ENCODE measurements around the gene PCED1A.

Gene PCED1A

GRCh38 chr20:2826655-2827054 is 13.8 kb downstream of the PCED1A start:
- no CpG with 5 or more reads among the region's 4 CpGs for WGBS (ENCODE audit: extremely low coverage, insufficient coverage, insufficient read length)
- no peak overlapping the region for H3K23ac ChIP-seq (ENCODE audit: low read length)

GRCh38 chr20:2825761-2826160 is 14.7 kb downstream of the PCED1A start:
- peaks cover 5 to 7% of the 10 kb centered on the region in 2 experiments for H3K4me1 ChIP-seq (ENCODE audit: control insufficient read depth in 1 of 2, insufficient read depth in 2 of 2, low read length in 2 of 2)
- no peaks in the 10 kb centered on the region for H3K9me3 ChIP-seq (ENCODE audit: insufficient read depth, low read depth, low read length)
- no peaks in the 10 kb centered on the region for H3K79me2 ChIP-seq (ENCODE audit: control insufficient read depth, insufficient read depth, low read length, poor library complexity)
- no peak overlapping the region for H2AK5ac ChIP-seq (ENCODE audit: low read length)
- H3K36me3 ChIP-seq (ENCODE audit: control insufficient read depth in 1 of 2, insufficient read depth in 2 of 2, low read length in 2 of 2): no peaks in the 10 kb centered on the region
- no peak overlapping the region for H4K12ac ChIP-seq (ENCODE audit: low read depth, low read length)
- H2BK120ac ChIP-seq (ENCODE audit: insufficient read depth, low read length, poor library complexity): no peak overlapping the region
- no peak overlapping the region for H4K8ac ChIP-seq (ENCODE audit: low read depth, low read length)
- no peak overlapping the region for H3K27ac ChIP-seq (ENCODE audit: low read depth, low read length)
- no peak overlapping the region for H2BK5ac ChIP-seq (ENCODE audit: low read depth, low read length, poor library complexity)
- no peak for DNase-seq
- H3K4me2 ChIP-seq (ENCODE audit: low read length): no peak overlapping the region
- H2AFZ ChIP-seq (ENCODE audit: insufficient read depth, low read length, poor library complexity): no peak overlapping the region
- H2BK12ac ChIP-seq (ENCODE audit: low read length): no peak overlapping the region
- WGBS (ENCODE audit: extremely low coverage, insufficient coverage, insufficient read length): no CpG with 5 or more reads among the region's 2 CpGs
- H3K27me3 ChIP-seq (ENCODE audit: insufficient read depth, low read length): no peaks in the 10 kb centered on the region
- H3K18ac ChIP-seq (ENCODE audit: low read length): no peak overlapping the region
- H3K14ac ChIP-seq (ENCODE audit: low read length): no peak overlapping the region
- no peak overlapping the region for H3K4ac ChIP-seq (ENCODE audit: low read depth, low read length)
- no peak overlapping the region for H3K4me3 ChIP-seq (ENCODE audit: low read depth, low read length)
- no peak overlapping the region for H3K9ac ChIP-seq (ENCODE audit: low read length)
- no peak overlapping the region for H4K91ac ChIP-seq (ENCODE audit: low read depth, low read length)
- H3K23ac ChIP-seq (ENCODE audit: low read length): no peak overlapping the region
- peaks cover 5% of the 10 kb centered on the region for H3K79me1 ChIP-seq (ENCODE audit: low read length)

More at GRCh38 chr20:2826655-2827054, 13.8 kb downstream of the PCED1A start:
- no peaks in the 10 kb centered on the region for H3K36me3 ChIP-seq (ENCODE audit: control insufficient read depth in 1 of 2, insufficient read depth in 2 of 2, low read length in 2 of 2)
- H3K14ac ChIP-seq (ENCODE audit: low read length): no peak overlapping the region
- H3K18ac ChIP-seq (ENCODE audit: low read length): no peak overlapping the region
- DNase-seq: no peak
- no peak overlapping the region for H2BK5ac ChIP-seq (ENCODE audit: low read depth, low read length, poor library complexity)
- H2AK5ac ChIP-seq (ENCODE audit: low read length): no peak overlapping the region
- no peaks in the 10 kb centered on the region for H3K79me1 ChIP-seq (ENCODE audit: low read length)
- H3K79me2 ChIP-seq (ENCODE audit: control insufficient read depth, insufficient read depth, low read length, poor library complexity): no peaks in the 10 kb centered on the region
- H2AFZ ChIP-seq (ENCODE audit: insufficient read depth, low read length, poor library complexity): no peak overlapping the region
- H4K91ac ChIP-seq (ENCODE audit: low read depth, low read length): no peak overlapping the region
- peaks cover 0 to 2% of the 10 kb centered on the region in 2 experiments for H3K4me1 ChIP-seq (ENCODE audit: control insufficient read depth in 1 of 2, insufficient read depth in 2 of 2, low read length in 2 of 2)
- no peak overlapping the region for H3K4ac ChIP-seq (ENCODE audit: low read depth, low read length)
- H3K27ac ChIP-seq (ENCODE audit: low read depth, low read length): no peak overlapping the region
- no peak overlapping the region for H4K12ac ChIP-seq (ENCODE audit: low read depth, low read length)
- H2BK120ac ChIP-seq (ENCODE audit: insufficient read depth, low read length, poor library complexity): no peak overlapping the region
- H3K9ac ChIP-seq (ENCODE audit: low read length): no peak overlapping the region
- H3K9me3 ChIP-seq (ENCODE audit: insufficient read depth, low read depth, low read length): no peaks in the 10 kb centered on the region
- no peak overlapping the region for H3K4me3 ChIP-seq (ENCODE audit: low read depth, low read length)
- no peak overlapping the region for H3K4me2 ChIP-seq (ENCODE audit: low read length)
- no peak overlapping the region for H2BK12ac ChIP-seq (ENCODE audit: low read length)
- H3K27me3 ChIP-seq (ENCODE audit: insufficient read depth, low read length): no peaks in the 10 kb centered on the region
- H4K8ac ChIP-seq (ENCODE audit: low read depth, low read length): no peak overlapping the region

GRCh38 chr20:2822073-2822472 is 18.4 kb downstream of the PCED1A start:
- no peak overlapping the region for H4K8ac ChIP-seq (ENCODE audit: low read depth, low read length)
- no peak overlapping the region for H3K27ac ChIP-seq (ENCODE audit: low read depth, low read length)
- no peak overlapping the region for H2AFZ ChIP-seq (ENCODE audit: insufficient read depth, low read length, poor library complexity)
- H3K79me2 ChIP-seq (ENCODE audit: control insufficient read depth, insufficient read depth, low read length, poor library complexity): peaks cover 3% of the 10 kb centered on the region
- no peak overlapping the region for H3K23ac ChIP-seq (ENCODE audit: low read length)
- DNase-seq: no peak
- H3K18ac ChIP-seq (ENCODE audit: low read length): no peak overlapping the region
- no peak overlapping the region for H2BK5ac ChIP-seq (ENCODE audit: low read depth, low read length, poor library complexity)
- H2BK12ac ChIP-seq (ENCODE audit: low read length): no peak overlapping the region
- H3K4me2 ChIP-seq (ENCODE audit: low read length): no peak overlapping the region
- no peak overlapping the region for H3K9ac ChIP-seq (ENCODE audit: low read length)
- no peak overlapping the region for H3K4me3 ChIP-seq (ENCODE audit: low read depth, low read length)
- no peak overlapping the region for H2BK120ac ChIP-seq (ENCODE audit: insufficient read depth, low read length, poor library complexity)
- H3K14ac ChIP-seq (ENCODE audit: low read length): no peak overlapping the region
- peaks cover 10 to 17% of the 10 kb centered on the region in 2 experiments for H3K4me1 ChIP-seq (ENCODE audit: control insufficient read depth in 1 of 2, insufficient read depth in 2 of 2, low read length in 2 of 2)
- no CpG with 5 or more reads among the region's 5 CpGs for WGBS (ENCODE audit: extremely low coverage, insufficient coverage, insufficient read length)
- H4K91ac ChIP-seq (ENCODE audit: low read depth, low read length): no peak overlapping the region
- no peaks in the 10 kb centered on the region for H3K9me3 ChIP-seq (ENCODE audit: insufficient read depth, low read depth, low read length)
- H3K79me1 ChIP-seq (ENCODE audit: low read length): peaks cover 10% of the 10 kb centered on the region
- no peaks in the 10 kb centered on the region for H3K27me3 ChIP-seq (ENCODE audit: insufficient read depth, low read length)
- no peak overlapping the region for H2AK5ac ChIP-seq (ENCODE audit: low read length)
- no peak overlapping the region for H4K12ac ChIP-seq (ENCODE audit: low read depth, low read length)
- no peak overlapping the region for H3K4ac ChIP-seq (ENCODE audit: low read depth, low read length)
- H3K36me3 ChIP-seq (ENCODE audit: control insufficient read depth in 1 of 2, insufficient read depth in 2 of 2, low read length in 2 of 2): no peaks in the 10 kb centered on the region

- Histone ChIP-seq H4K8ac (ENCODE audit: low read depth, low read length) (peak overlapping the region; percentile 34), H2BK5ac (ENCODE audit: low read depth, low read length, poor library complexity) (peak overlapping the region; percentile 34), H3K4me2 (ENCODE audit: low read length) (peak overlapping the region; percentile 52), H3K36me3 (ENCODE audit: control insufficient read depth in 1 of 2, insufficient read depth in 2 of 2, low read length in 2 of 2) (no peaks in the 10 kb centered on the region), H3K4me3 (ENCODE audit: low read depth, low read length) (no peak overlapping the region), H2BK12ac (ENCODE audit: low read length) (peak overlapping the region; percentile 58), H3K4ac (ENCODE audit: low read depth, low read length) (no peak overlapping the region), H3K23ac (ENCODE audit: low read length) (no peak overlapping the region), H3K14ac (ENCODE audit: low read length) (peak overlapping the region; percentile 65), H3K27ac (ENCODE audit: low read depth, low read length) (peak overlapping the region; percentile 82), H3K9me3 (ENCODE audit: insufficient read depth, low read depth, low read length) (no peaks in the 10 kb centered on the region), H2AK5ac (ENCODE audit: low read length) (peak overlapping the region; percentile 23), H3K9ac (ENCODE audit: low read length) (no peak overlapping the region), H3K4me1 (ENCODE audit: control insufficient read depth in 1 of 2, insufficient read depth in 2 of 2, low read length in 2 of 2) (peaks cover 10 to 17% of the 10 kb centered on the region in 2 experiments), H3K79me2 (ENCODE audit: control insufficient read depth, insufficient read depth, low read length, poor library complexity) (peaks cover 3% of the 10 kb centered on the region), H4K91ac (ENCODE audit: low read depth, low read length) (peak overlapping the region; percentile 82), H4K12ac (ENCODE audit: low read depth, low read length) (peak overlapping the region; percentile 56), H2BK120ac (ENCODE audit: insufficient read depth, low read length, poor library complexity) (peak overlapping the region; percentile 82), H2AFZ (ENCODE audit: insufficient read depth, low read length, poor library complexity) (peak overlapping the region; percentile 33), H3K27me3 (ENCODE audit: insufficient read depth, low read length) (no peaks in the 10 kb centered on the region), H3K79me1 (ENCODE audit: low read length) (peaks cover 10% of the 10 kb centered on the region), H3K18ac (ENCODE audit: low read length) (peak overlapping the region; percentile 35)
- peak in 1 of 2 donors; percentile 22 for DNase-seq
- no CpG with 5 or more reads among the region's 68 CpGs for WGBS (ENCODE audit: extremely low coverage, insufficient coverage, insufficient read length)
Measured at GRCh38 chr20:2820896-2821869, 19.3 kb downstream of the PCED1A start.

Measured in trophoblast cell (in vitro differentiated cells and primary cell).